ENCODE results near the gene ANKRD13B. TPM values are rescaled to one million over a fixed set of nuclear protein-coding genes. Genes with fewer than 3 reads are reported as not detected.
A peak's percentile ranks its signal among the peaks of the same experiment; 100 is the strongest.

ANKRD13B gene
- total RNA-seq, 4 donors from 2014 or later: 2.9 to 8.6 (median 5.6) TPM

- Histone ChIP-seq H3K36me3 (no peaks in the 10 kb centered on the region), H3K9me3 (no peaks in the 10 kb centered on the region), H3K27me3 (no peaks in the 10 kb centered on the region), H3K4me1 (peaks cover 40 to 63% (median 59%) of the 10 kb centered on the region in 4 donors), H3K4me3 (peak within 1 kb of the TSS; percentile 69 to 87 (median 84)), H3K27ac (peak within 1 kb of the TSS; percentile 85 to 93 (median 90))
- 7% methylated on average over 23 of the region's 70 CpGs; no CpG with 5 or more reads in 1 of the 2 donors for WGBS, 2 donors (ENCODE audit: low coverage in 1 of 2)
- in situ Hi-C loops (cut with MboI; ENCODE audit: low pct_ligation_motif_present in 1 of 4, low pct_unique_long_range_greater_than_20kb in 1 of 4, low sequenced_read_pairs in 3 of 4): no loop called here
- DNase-seq: peak; percentile 90
- intact Hi-C loops (cut with DNase I; ENCODE audit: low total_unique reads): no loop called here
- TF ChIP-seq CTCF (IDR thresholded peaks at IDR 0.05): no peak
- no peak for TF ChIP-seq EP300 (IDR thresholded peaks at IDR 0.05; ENCODE audit: low read depth)
- peak; percentile 31 for TF ChIP-seq POLR2A (IDR thresholded peaks at IDR 0.05)
- TF ChIP-seq POLR2AphosphoS5 (IDR thresholded peaks at IDR 0.05): peak in 2 of 3 donors; percentile 60 to 70
Observed at GRCh38 chr17:29589524-29590410, 3.2 kb upstream of the ANKRD13B start, which contains the start of gene GIT1. GIT1 (minus strand) TSS chr17:29589648; CDS start chr17:29589378, 270 bp downstream.

GRCh38 chr17:29590411-29591145 is 2.4 kb upstream of the ANKRD13B start:
- Histone ChIP-seq H3K4me3 (peak overlapping the region in 2 of 4 donors; percentile 46 to 57), H3K27me3 (no peaks in the 10 kb centered on the region), H3K27ac (peak overlapping the region; percentile 85 to 93 (median 90)), H3K4me1 (peaks cover 40 to 63% (median 56%) of the 10 kb centered on the region in 4 donors), H3K9me3 (no peaks in the 10 kb centered on the region), H3K36me3 (no peaks in the 10 kb centered on the region)
- DNase-seq: peak; percentile 18
- no peak for TF ChIP-seq POLR2AphosphoS5 (IDR thresholded peaks at IDR 0.05)
- no peak for TF ChIP-seq POLR2A (IDR thresholded peaks at IDR 0.05)
- TF ChIP-seq EP300 (IDR thresholded peaks at IDR 0.05; ENCODE audit: low read depth): no peak
- TF ChIP-seq CTCF (IDR thresholded peaks at IDR 0.05): no peak
- 56% methylated on average over 25 of the region's 30 CpGs; no CpG with 5 or more reads in 1 of the 2 donors for WGBS, 2 donors (ENCODE audit: low coverage in 1 of 2)
- intact Hi-C loops (cut with DNase I; ENCODE audit: low total_unique reads): no loop called here
- in situ Hi-C loops (cut with MboI; ENCODE audit: low pct_ligation_motif_present in 1 of 4, low pct_unique_long_range_greater_than_20kb in 1 of 4, low sequenced_read_pairs in 3 of 4): no loop called here

- 10 to 28% methylated on average over 2 to 28 of the region's 31 CpGs for WGBS, 2 donors (ENCODE audit: low coverage in 1 of 2)
- Histone ChIP-seq H3K36me3 (no peaks in the 10 kb centered on the region), H3K27ac (peak overlapping the region; percentile 85 to 93 (median 90)), H3K4me3 (peak overlapping the region in 2 of 4 donors; percentile 8 to 30), H3K4me1 (peaks cover 40 to 63% (median 56%) of the 10 kb centered on the region in 4 donors), H3K27me3 (no peaks in the 10 kb centered on the region), H3K9me3 (no peaks in the 10 kb centered on the region)
- in situ Hi-C loops (cut with MboI; ENCODE audit: low pct_ligation_motif_present in 1 of 4, low pct_unique_long_range_greater_than_20kb in 1 of 4, low sequenced_read_pairs in 3 of 4) (no loop called here), intact Hi-C loops (cut with DNase I; ENCODE audit: low total_unique reads) (no loop called here)
- TF ChIP-seq POLR2AphosphoS5 (IDR thresholded peaks at IDR 0.05) (no peak), EP300 (IDR thresholded peaks at IDR 0.05; ENCODE audit: low read depth) (no peak), CTCF (IDR thresholded peaks at IDR 0.05) (no peak), POLR2A (IDR thresholded peaks at IDR 0.05) (no peak)
- DNase-seq: peak; percentile 42
Observed at GRCh38 chr17:29591146-29591736, 1.7 kb upstream of the ANKRD13B start.

Data from transverse colon (tissue), 4 donors.